ENCODE measurements around the gene MIGA2.
"Not testable (repeated sequence)": the region's sequence is repeated elsewhere in the genome, so short reads cannot be mapped to it uniquely, and the experiment has no call there.

MIGA2 gene

DNA sequence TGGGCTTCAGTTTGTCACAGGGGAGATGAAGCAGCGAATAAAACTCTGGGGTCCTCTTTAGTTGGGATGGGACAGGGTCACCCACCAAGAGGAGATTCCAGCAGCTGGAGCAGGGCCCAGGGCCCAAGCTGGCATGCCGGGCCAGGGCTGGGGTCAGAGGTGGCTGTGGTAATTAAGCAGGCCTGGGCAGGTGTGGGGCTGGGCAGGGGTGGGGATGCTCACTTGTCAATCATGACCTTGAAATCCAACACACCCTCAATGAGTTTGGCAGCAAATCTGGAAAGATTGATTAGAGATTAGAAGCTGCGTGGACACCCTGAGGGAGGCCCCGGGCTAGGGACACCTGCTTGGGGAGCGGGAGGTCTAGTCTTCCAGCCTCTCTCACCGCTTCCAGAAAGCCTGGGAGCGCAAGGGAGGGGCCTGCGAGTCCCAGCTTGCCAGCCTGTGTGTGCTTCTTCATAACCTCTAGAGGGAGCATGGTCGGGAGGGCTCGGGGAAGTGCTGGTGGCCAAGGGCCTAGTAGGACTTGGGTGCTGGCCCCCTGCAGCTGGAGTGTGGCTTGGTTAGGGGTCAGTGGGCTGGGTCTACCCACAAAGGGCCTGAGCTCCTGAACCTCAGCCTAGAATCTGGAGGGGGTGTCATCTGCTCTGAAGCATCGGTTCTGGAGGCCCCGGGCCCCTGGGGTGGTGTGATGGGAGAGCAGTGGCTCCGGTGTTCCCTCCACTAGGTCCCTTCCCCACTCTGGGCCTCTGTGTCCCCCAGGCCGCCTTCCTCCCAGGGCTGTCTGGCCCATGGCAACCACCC lies 66.6 kb downstream of the MIGA2 start:
- DNase-seq, result no peak

DNA sequence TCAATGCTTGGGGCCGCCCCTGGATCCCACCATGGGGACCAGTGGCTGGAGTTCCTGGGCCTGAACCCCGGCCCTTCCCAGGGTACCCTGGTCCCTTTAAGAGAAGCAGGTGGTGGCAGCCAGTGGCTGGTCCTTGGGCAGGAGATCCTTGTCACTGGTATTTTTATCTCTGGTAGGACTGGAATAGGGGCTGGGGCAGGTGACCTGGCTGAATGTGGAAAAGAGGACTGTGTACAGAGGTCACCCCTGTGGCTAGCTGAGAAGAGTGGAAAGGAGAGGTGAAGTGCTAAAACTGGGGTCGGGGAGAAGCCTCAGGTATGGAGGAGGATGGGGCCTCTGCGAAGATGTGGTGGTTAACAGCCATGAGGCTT lies 67.2 kb downstream of the MIGA2 start:
- no peak for DNase-seq

DNA sequence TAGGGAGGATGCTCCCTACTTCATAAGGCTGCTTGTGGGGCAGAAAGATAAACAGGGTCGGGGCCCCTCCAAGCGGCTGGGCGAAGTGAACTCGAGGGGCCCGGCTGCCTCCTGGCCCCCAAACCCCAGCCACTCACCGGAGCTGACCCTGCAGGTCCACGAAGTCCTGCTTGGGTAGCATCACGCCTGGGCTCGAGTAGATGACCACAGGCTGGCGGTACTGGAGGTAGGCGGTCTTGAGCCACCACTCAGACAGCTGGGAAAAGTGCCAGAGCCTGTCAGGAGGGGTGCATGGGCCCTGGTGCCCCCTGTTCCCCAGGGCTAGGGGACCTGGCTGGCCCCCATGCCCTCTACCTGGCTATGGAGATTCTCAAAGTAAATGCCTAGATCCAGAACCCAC lies 67.6 kb downstream of the MIGA2 start:
- DNase-seq, result no peak

DNA sequence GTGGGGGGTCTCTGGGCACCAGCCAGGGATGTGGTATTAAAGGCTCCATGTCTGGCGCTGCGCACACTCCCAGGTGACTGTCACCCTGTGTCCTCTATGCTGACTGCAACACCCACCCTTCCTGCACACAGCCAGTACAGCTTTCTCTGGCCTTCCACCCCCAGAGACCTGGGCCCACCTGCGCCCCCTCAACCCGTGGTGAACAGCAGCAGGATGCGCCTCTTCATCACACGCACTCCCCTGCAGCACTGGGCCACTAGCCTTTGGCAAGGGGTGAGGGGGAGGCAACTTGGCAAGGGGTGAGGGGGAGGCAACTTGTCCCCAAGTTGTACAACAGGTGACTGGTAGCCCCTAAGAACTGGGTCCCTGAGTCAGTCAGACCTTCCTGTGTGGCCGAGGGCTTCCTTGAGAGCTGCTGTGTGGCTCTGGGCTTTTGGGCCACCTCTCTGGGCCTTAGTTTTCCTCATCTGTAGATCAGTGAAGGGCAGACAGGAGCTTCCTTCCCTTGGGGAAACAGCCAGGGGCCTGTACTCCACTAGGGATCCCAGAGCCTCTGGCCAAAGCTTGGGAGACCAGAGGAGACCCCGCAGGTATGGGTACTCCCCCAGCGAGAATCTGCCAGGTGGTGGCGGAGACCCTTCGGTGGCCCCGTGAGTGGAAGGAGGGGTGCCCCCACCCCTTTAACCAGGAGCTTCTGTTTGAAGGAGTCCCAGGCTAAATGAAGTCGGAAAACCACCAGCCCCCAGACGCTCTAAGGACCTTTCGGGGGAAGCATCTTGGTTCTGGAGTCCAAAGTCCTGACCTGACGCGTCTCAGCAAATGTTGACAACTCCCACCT lies 69.7 kb downstream of the MIGA2 start:
- no peak for DNase-seq

DNA sequence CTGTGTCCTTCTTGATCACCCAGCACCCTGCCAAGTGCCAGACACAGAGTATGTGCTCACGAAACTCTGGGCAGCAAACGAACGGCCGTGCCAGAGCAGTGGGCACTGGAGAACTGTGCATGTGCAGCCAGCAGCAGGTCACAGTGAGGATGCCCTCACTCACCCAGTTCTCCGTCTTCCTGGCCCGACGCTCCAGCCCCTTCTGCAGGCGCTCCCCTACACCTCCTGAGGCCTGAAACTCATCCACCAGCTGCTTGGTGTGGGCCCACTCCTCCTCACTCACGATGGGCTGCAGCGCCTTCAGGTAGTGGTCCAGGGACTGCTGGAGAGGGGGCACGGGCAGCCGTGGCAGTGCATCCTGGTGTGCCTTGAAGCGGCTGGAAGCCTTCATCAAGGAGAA lies 71.2 kb downstream of the MIGA2 start:
- no peak for DNase-seq

DNA sequence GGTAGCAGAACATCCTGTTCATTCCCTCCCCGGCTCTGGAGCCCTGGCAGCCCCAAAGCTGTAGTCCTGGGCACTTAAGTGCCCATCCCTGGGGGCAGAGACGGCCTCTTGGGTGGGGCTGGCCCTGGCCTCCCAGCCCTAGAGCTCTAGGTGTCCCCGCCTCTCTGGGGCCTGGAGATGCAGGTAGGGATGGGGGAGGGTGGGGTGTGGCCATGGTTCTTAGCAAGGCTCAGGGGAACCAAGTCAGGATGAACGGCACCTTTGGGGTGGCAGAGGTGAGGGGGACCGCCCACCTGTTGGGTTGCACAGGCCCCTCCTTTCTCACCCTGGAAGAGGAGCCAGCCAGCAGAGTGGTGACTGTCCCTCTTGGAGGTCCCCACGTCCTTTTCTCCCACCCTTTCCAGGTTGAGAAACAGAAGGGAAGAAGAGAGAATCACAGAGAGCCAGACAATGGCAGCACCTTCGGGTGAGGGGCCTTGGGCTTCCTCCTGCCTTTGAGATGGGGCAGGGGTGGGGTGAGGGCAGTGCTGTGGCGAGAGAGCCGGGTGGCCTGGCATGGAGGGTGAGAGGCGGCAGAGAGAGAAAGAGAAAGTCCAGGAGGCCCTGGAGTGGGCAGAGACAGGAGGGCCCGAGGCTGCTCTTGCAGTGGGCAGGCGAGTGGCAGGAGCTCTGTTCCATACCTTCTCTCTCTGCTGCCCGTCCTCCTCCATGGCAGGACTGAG lies 71.8 kb downstream of the MIGA2 start:
- no peak for DNase-seq

DNA sequence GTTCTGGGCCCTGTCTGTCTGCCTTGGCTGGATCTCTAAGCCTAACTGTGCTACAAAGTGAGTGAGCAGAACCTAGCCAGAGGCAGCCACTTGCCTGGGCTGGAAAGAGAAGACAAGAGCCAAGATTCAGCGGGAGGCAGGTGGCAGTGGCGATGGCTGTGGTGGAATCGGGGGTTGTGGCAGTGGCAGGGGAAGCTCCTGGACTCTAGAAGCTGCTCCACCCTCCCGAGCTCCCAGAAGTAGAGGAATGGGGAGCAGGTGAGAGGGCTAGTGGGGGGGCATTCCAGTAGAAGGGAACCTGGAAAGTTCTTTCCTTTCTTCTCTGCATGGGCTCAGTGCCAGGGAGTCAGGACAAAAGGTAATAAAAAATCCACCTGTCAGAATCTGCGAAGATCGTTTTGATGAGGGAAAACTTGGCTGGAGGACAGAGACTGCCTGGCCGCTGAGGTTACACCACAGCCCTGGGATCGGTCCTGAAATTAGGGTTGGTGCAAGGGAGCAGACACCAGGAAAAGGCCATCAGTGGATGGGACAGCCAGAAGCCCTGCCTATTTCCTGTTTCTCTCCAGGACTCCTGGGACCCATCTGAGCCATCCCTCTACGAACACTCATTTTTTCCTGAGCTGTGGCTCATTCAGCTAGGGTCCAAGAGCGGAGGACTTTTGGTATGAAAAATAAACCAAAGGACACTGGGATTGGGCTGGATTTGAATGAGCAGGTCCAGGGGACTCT lies 72.5 kb downstream of the MIGA2 start:
- peak; percentile 89 for DNase-seq

DNA sequence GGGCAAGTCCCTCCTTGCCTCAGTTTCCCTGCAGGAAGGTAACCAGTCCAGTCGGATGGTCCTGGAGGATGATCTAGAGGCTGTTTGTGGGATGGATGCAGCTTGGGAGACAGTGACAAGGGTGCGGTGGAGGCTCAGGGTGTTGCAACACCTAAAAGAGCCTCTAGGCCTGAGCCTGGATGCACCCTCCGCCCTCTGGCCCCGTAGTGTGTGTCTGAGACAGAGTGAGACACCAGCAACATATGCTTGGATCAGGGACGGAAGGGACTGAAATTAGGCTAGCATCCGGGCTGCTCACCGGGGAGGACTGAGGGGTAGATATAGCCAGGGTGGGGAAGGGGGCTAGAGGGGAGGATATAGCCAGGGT lies 73.1 kb downstream of the MIGA2 start:
- DNase-seq, result no peak

DNA sequence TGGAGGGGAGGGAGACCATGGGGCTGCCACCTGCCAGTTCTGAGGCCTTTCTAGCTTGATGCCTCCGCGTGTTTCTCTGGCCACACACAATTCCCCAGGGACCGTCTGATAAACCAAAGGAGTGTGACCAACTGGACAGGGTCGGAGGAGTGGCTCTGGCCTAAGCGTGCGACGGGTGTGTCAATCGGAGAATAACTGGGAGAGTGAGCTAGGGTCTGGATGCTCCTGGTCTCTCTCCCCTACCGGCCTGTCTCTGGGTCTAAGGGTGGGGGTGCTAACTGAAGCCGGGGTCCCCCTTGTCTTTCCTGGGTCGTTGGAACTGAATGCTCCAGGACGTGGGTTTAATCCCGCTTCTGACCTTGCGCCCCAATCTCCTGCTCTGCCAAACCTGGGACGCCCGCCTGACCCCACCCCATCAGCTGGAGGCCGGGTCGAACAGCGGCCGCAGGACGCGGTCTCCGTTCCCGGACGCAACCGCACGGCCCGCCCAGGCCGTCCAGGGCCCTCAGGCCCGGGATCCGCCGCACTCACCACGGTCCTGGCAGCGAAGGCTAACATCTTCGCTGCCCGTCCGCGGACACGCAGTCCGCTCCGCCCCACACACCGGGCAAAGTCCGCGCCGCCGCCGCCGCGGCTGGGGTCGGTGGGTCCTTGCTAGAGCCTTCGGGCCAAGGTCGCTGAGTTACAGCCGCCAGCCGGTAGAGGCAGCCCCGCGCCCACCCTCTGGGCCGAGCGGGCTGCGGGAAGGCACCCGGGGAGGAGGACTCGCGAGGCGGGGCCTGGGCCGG lies 73.7 kb downstream of the MIGA2 start:
- DNase-seq, result no peak

DNA sequence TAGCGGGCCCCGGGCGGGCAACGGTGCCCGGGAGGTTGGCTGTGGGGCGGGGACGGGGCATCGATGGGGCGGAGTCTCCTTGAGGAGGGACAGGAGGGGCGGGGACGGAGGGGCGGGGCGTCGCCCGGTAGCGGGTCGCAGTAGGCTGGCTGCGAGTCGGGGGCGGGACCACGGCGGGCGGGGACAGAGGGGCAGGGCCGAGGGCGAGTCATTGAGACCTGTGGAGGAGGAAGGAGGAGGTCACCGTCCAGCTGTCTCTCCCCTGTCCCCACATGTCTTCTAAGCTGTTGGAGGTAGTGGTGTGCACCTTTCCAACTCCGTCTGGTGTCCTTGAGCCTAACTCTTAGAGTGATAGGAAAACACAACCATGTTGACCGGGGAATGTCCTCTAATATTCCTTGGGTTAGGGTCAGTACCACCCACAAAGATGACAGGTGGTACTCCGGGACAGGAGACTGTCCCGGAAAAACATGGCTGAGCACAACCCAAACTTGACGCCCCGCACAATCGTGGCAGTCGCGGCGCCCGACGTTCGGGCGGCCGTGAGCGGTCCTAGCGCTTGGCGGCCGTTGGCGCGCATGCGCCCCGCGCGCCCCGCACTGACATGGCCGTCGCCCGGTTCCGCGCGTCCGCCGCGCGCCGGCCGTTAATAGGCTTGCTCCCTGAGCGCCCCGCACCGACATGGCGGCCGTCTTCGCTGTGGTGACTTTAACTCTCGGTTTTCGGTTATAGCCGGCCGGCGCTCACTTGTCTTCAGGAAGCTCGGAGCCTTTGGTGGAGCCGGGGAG lies 74.5 kb downstream of the MIGA2 start, which contains the start of the genes CRAT and PTPA:
CRAT (minus strand) TSS at position 54 of the 788 bp plus-strand sequence. CDS start 284 bp downstream, outside the sequence.
PTPA (plus strand) TSS at position 676 of the 788 bp plus-strand sequence. CDS start 186 bp downstream, outside the sequence.
- DNase-seq, result peak; percentile 82

DNA sequence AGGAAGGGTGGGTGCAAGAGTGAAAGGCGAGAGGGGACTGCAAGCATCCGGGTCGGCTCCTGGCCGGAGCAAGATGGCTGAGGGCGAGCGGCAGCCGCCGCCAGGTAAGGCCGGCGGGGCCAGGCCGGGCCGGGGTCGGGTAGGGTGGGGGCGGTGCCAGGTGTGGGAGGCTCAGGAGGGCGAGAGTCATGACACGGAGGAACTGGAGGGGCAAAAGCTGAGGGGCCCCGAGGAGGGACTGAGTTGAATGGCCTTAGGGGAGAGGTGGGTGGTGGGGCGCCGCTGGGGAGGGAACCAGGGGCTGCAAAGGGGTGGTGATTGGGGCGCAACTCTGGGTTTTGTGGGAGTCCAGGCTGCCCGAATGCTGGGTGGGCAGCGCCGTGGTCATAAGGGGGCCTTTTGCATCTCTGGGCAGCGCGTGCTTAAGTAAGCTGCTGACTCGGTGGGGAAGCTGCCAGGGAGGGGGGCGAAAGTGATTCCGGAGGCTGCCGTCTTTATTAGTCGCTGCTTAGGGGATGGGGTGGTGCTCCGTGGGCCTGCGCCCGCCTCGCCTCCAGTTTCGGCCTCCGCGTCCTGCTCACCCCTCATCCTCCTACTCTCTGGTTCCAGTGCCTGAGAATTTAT lies 75.2 kb downstream of the MIGA2 start:
- peak; percentile 49 for DNase-seq

DNA sequence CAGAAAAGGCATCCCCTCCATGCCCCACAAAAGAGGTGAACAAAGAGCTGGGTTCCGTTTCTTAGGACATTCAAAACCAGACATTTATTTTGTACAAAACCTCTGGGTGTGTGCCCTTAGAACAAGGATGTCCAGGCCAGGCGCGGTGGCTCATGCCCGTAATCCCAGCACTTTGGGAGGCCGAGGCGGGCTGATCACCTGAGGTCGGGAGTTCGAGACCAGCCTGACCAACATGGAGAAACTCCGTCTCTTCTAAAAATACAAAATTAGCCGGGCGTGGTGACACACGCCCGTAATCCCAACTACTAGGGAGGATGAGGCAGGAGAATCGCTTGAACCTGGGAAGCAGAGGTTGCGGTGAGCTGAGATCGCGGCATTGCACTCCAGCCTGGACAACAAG lies 76.1 kb downstream of the MIGA2 start:
- not testable (repeated sequence) for DNase-seq

DNA sequence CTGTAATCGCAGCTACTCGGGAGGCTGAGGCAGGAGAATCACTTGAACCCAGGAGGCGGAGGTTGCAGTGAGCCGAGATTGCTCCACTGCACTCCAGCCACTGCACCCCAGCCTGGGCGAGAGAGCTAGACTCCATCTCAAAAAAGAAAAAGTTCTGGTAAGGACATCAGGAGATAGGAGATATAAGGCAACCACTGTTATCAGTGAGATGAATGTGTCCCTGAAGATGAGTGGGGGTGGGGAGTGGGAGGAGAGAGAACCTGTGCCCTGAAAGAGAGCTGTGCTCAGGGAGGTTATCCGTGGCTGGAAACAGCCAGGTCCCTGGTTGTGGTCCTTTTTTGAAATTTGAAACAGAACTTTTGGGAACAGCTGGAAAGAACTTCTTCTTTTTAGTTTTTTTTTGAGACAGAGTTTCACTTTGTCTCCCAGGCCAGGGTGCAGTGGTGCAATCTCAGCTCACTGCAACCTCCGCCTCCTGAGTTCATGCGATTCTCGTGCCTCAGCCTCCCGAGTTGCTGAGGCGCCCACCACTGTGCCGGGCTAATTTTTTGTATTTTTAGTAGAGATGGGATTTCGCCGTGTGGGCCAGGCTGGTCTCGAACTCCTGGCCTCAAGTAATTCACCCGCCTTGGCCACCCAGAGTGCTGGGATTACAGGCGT lies 77.3 kb downstream of the MIGA2 start:
- no peak for DNase-seq

DNA sequence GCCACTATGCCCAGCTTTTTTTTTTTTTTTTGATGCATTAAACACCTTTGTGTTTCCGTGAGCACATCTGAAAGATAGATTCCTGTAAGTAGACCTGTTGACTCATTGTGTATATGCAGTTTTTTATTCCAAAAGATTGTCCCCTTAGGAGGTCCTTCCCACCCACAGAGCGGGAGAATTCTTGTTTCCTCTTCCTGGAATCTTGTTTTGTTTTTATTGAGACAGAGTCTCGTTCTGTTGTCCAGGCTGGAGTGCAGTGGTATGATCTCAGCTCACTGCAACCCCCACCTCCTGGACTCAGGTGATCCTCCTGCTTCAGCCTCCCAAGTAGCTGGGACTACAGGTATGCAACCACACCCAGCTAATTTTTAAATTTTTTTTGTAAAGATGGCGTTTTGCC lies 82.4 kb downstream of the MIGA2 start:
- DNase-seq, result no peak

DNA sequence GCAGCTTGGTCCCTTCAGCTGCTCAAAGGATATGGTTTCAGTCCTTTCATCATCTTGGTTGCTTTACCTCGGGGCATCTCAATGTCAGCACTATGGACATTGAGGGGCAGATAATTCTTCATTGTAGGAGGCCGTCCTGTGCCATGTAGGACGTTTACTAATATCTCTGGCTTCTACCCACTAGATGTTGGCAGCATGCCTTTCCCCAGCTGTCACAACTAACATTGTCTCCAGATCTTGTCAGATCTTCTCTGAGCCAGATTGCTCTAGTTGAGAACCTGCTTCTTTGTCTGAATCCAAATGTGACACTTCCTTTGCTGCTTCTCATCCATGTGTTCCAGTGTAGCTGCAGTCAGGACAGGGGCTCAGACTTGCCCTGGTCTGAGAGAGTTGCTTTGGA lies 85.1 kb downstream of the MIGA2 start:
- DNase-seq, result no peak

Data from DMS79 treated with DMSO at 0.1 percent for 48 hours (cell line).